GM12878 (cell line): Measurements from ENCODE around the gene DNTT. TPM values are rescaled to one million over a fixed set of nuclear protein-coding genes. Genes with fewer than 3 reads are reported as not detected.

Source experiments
- ATAC-seq: fragments of 200-7000 bp; cut with Tn5 transposase; 3 replicates; pipeline ENCODE4 v1.9.1; 2020; ENCODE audit warnings: mild to moderate bottlenecking, moderate library complexity
- BruUV-seq: library from RNA; stranded (reverse); fragments of 400-500 nt; replicated peaks from 2 replicates; lab custom pipeline; 2021; lab: Mats Ljungman, UMichigan
- CTCF ChIA-PET: fragments of 300-600 bp; sonication (Branson Sonifier 250); formaldehyde crosslinking; extraction: SDS; loops from one replicate; lab custom pipeline; 2021; ENCODE audit warnings: inconsistent platforms; lab: Yijun Ruan, JAX
- POLR2A ChIA-PET: fragments of 350-600 bp; formaldehyde crosslinking; extraction: SDS; loops from one replicate; lab custom pipeline; 2021; ENCODE audit warnings: inconsistent platforms; lab: Charles Lee
- RAD21 ChIA-PET: fragments of 300-600 bp; sonication (Branson Sonifier 250); formaldehyde crosslinking; loops from one replicate; lab custom pipeline; 2023; ENCODE audit warnings: antibody characterized with exemption; ENCODE audit not compliant: unreplicated experiment; lab: Charles Lee
- SMC1A ChIA-PET: fragments of 300-600 bp; sonication (Branson Sonifier 250); formaldehyde crosslinking; loops from one replicate; lab custom pipeline; 2023; ENCODE audit not compliant: unreplicated experiment, uncharacterized antibody; lab: Charles Lee
- DNase-seq: peaks from one replicate; pipeline ENCODE4 v3.0.0-alpha.2; 2011; ENCODE audit warnings: low read depth, low spot score
- FAIRE-seq: peaks from 3 replicates; lab custom pipeline; 2011; peaks lifted over from hg19 to GRCh38; lab: Jason Lieb, UNC
- H2AFZ ChIP-seq: 2 replicates; pipeline ENCODE4 v1.6.0; 2011; ENCODE audit warnings: low read depth, low read length, control low read depth; ENCODE audit not compliant: control insufficient read depth
- H3K27ac ChIP-seq: 2 replicates; pipeline ENCODE4 v1.5.1; 2011; ENCODE audit warnings: control low read depth; ENCODE audit not compliant: control insufficient read depth, insufficient read depth
- H3K27me3 ChIP-seq, 2 experiments: replicated peaks in 1 of 2; 2 replicates each; pipeline versions ENCODE4 v1.6.0 to v1.6.1; 2011; ENCODE audit warnings: low read length in 1 of 2; ENCODE audit not compliant: control insufficient read depth in 2 of 2, insufficient read depth in 2 of 2
- H3K36me3 ChIP-seq, 2 experiments: 2 replicates each; pipeline ENCODE4 v1.5.1; 2011; ENCODE audit warnings: low read length in 1 of 2; ENCODE audit not compliant: control insufficient read depth in 2 of 2, insufficient read depth in 2 of 2
- H3K4me1 ChIP-seq: 2 replicates; pipeline ENCODE4 v1.6.1; 2011; ENCODE audit warnings: mild to moderate bottlenecking, low read length, moderate library complexity, mixed read lengths; ENCODE audit not compliant: control insufficient read depth, insufficient read depth
- H3K4me2 ChIP-seq: 2 replicates; pipeline ENCODE4 v1.6.0; 2011; ENCODE audit warnings: control low read depth; ENCODE audit not compliant: control insufficient read depth, insufficient read depth
- H3K4me3 ChIP-seq: fragments of 200-600 bp; sonication (generic); 2 replicates; pipeline ENCODE4 v1.5.1; 2016
- H3K79me2 ChIP-seq: 2 replicates; pipeline ENCODE4 v1.6.0; 2011; ENCODE audit warnings: low read length; ENCODE audit not compliant: control insufficient read depth, insufficient read depth
- H3K9ac ChIP-seq: 2 replicates; pipeline ENCODE4 v1.8.0; 2011; ENCODE audit warnings: low read length, control low read depth, mixed read lengths; ENCODE audit not compliant: control insufficient read depth, insufficient read depth
- H3K9me3 ChIP-seq: replicated peaks from 3 replicates; pipeline ENCODE4 v1.5.1; 2011; ENCODE audit warnings: mild to moderate bottlenecking, low read length; ENCODE audit not compliant: control insufficient read depth, insufficient read depth
- H4K20me1 ChIP-seq: 2 replicates; pipeline ENCODE4 v1.6.0; 2011; ENCODE audit not compliant: control insufficient read depth, insufficient read depth
- BHLHE40 ChIP-seq, 2 experiments: fragments of 450-650 bp in 1 of 2; IDR thresholded peaks; 2 replicates each; pipeline ENCODE4 v1.6.1; 2011 to 2017; ENCODE audit warnings: low read depth in 2 of 2, borderline replicate concordance in 1 of 2, improper control_type of control experiment in 1 of 2, low read length in 1 of 2, mild to moderate bottlenecking in 1 of 2
- BMI1 ChIP-seq: fragments of 450-650 bp; IDR thresholded peaks from 2 replicates; pipeline ENCODE4 v1.6.1; 2016; ENCODE audit warnings: mild to moderate bottlenecking, moderate library complexity, borderline replicate concordance
- BRCA1 ChIP-seq: IDR thresholded peaks from 2 replicates; pipeline ENCODE4 v1.6.1; 2011; ENCODE audit warnings: low read depth, low read length, improper control_type of control experiment
- CEBPB ChIP-seq, 2 experiments: fragments of 150-350 bp in 1 of 2; IDR thresholded peaks; 2 replicates each; pipeline ENCODE4 v1.6.1; 2012 to 2014; ENCODE audit warnings: low read depth in 2 of 2, low read length in 2 of 2, borderline replicate concordance in 1 of 2, inconsistent platforms in 1 of 2
- HDAC2 ChIP-seq: fragments of 200-600 bp; sonication (generic); IDR thresholded peaks from 2 replicates; pipeline ENCODE4 v1.6.1; 2017
- HSF1 ChIP-seq: fragments of 150-350 bp; IDR thresholded peaks from 2 replicates; pipeline ENCODE4 v1.6.1; 2014; ENCODE audit warnings: mild to moderate bottlenecking, low read depth, low read length
- NFXL1 ChIP-seq: fragments of 450-650 bp; IDR thresholded peaks from 2 replicates; pipeline ENCODE4 v1.6.1; 2017; ENCODE audit warnings: antibody characterized with exemption, mild to moderate bottlenecking, borderline replicate concordance
- NRF1 ChIP-seq: conservative IDR thresholded peaks from 2 replicates; pipeline ENCODE4 v1.6.1; 2011; ENCODE audit warnings: mild to moderate bottlenecking, low read depth, low read length, improper control_type of control experiment
- POLR2AphosphoS2 ChIP-seq: IDR thresholded peaks from 2 replicates; pipeline ENCODE4 v1.6.1; 2011; ENCODE audit warnings: low read depth, mild to moderate bottlenecking, low read length, improper control_type of control experiment, moderate library complexity
- RCOR1 ChIP-seq: conservative IDR thresholded peaks from 2 replicates; pipeline ENCODE4 v1.6.1; 2012; ENCODE audit warnings: low read depth, low read length, improper control_type of control experiment
- SMC3 ChIP-seq: IDR thresholded peaks from 2 replicates; pipeline ENCODE4 v1.6.1; 2011; ENCODE audit warnings: low read length, improper control_type of control experiment, borderline replicate concordance
- SUPT20H ChIP-seq: IDR thresholded peaks from 2 replicates; pipeline ENCODE4 v1.6.1; 2011; ENCODE audit warnings: low read depth, mild to moderate bottlenecking, low read length, moderate library complexity, borderline replicate concordance; ENCODE audit not compliant: control insufficient read depth
- TCF3 ChIP-seq: IDR thresholded peaks from 2 replicates; pipeline ENCODE4 v1.6.1; 2012; ENCODE audit warnings: low read depth, mild to moderate bottlenecking, low read length, borderline replicate concordance; ENCODE audit not compliant: insufficient read depth
- TCF7 ChIP-seq: IDR thresholded peaks from 2 replicates; pipeline ENCODE4 v1.6.1; 2014; ENCODE audit warnings: antibody characterized with exemption, borderline replicate concordance
- YBX1 ChIP-seq: fragments of 450-650 bp; IDR thresholded peaks from 2 replicates; pipeline ENCODE4 v1.6.1; 2016; ENCODE audit warnings: antibody characterized with exemption
- ZSCAN29 ChIP-seq: fragments of 450-650 bp; IDR thresholded peaks from 2 replicates; pipeline ENCODE4 v1.6.1; 2017; ENCODE audit warnings: mild to moderate bottlenecking, moderate library complexity
- WGBS: methylation state at CpG from one replicate; pipeline ENCODE4 v1.1.6; 2016; ENCODE audit warnings: low lambda C conversion rate; ENCODE audit not compliant: insufficient replicate concordance, insufficient coverage; ENCODE audit errors: missing lambda C conversion rate; 5-methylcytosine and 5-hydroxymethylcytosine counted together
- in situ Hi-C: fragments of 300-500 bp; cut with MboI; formaldehyde crosslinking; loops from 9 replicates; pipeline ENCODE4 v1.14.3; 2018; ENCODE audit warnings: mixed read lengths
- intact Hi-C: fragments of 100-400 bp; cut with micrococcal nuclease; formaldehyde crosslinking; loops from one replicate; pipeline ENCODE4 v1.14.2; 2022; ENCODE audit not compliant: unreplicated experiment
- polyA plus RNA-seq, 11 experiments: library from polyadenylated mRNA; depleted of rRNA in 4 of 11; unstranded in 6 of 11; stranded (reverse) in 5 of 11; fragments of >200 nt; fragmentation: Nextera tagmentation in 4 of 11; fragmentation: Illumina TruSeq in 1 of 11; extraction: Ambion mirVana in 4 of 11; extraction: Trizol in 1 of 11; gene quantifications; 1 replicate in 1 of 11; 2 replicates in 10 of 11; pipeline versions ENCODE4 v1.2.1 to v1.2.3, GENCODE V29; 2011 to 2016; ENCODE audit warnings: inconsistent platforms in 2 of 11, missing spikeins in 2 of 11, low read depth in 1 of 11
- total RNA-seq, 4 experiments: library from RNA; depleted of rRNA in 3 of 4; stranded (reverse); fragments of >200 nt in 3 of 4; fragmentation: Illumina TruSeq in 1 of 4; extraction: Trizol in 1 of 4; gene quantifications; 2 replicates each; pipeline versions ENCODE4 v1.2.1 to v1.2.3, GENCODE V29; 2013 to 2021
- TF ChIP-seq, protein P1 (sequence below): fragments of 450-650 bp; conservative IDR thresholded peaks from 2 replicates; pipeline ENCODE4 v1.6.1; 2017; ENCODE audit warnings: mild to moderate bottlenecking, moderate library complexity

DNTT gene
- total and polyA plus RNA-seq, 10 of the 15 experiments (the other 5 are each of a cell fraction or from before 2014, with no cell fraction given): 0.06 to 0.13 (median 0.09) TPM; not detected in 5

DNA sequence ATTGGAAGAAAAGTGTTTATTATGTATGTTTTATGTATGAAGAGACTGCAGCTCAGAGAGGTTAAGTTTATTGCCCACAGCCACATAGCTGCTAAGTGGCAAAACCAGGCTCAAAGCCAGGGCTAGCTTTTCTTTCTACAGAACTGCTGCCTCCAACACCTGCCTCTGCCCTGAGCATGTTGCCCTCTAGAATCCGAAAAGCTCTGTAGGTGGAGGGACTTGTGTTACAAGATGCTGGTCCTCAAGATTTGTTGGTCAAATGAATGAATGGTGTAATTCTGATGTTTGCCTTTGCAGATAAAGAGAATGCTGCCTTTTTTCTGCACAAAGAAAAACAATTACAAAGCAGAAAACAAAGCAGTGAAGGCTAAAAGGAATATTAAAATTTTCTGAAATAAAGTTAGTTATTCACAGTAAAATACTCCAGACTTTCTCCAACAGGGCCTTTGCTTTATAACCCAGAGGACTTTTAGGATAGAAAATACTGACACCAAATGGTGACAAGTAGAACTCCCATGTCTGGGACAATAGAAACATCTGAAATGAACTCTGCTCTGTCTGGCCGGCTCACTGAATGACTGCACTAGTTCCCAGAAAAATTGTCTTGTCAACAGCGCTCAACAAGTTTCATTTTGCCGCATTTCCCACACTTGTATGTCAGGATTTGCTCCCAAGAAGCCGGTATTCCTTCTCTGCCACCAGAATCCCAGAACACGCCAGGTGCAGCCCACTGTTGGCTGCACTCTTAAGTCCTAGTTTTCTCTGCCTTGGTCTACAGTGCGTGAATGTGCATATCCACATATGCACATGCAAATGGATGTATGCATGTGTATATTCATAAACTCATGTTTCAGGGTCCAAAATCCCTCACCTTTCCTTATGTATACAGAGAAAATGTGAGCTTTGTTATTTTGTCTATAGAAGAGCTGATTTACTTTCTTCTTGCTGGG is 11.0 kb upstream of the DNTT start:
- in situ Hi-C loops (no loop called here), intact Hi-C loops (loop anchor here (1.0 to 10.0 kb wide), 4 partner anchors 64 to 274 kb away; partner anchors contain the start of genes CCNJ and ZNF518A)
- Histone ChIP-seq H3K9ac (no peak overlapping the region), H3K36me3 (no peaks in the 10 kb centered on the region), H3K27me3 (no peaks in the 10 kb centered on the region), H3K4me2 (no peak overlapping the region), H4K20me1 (no peaks in the 10 kb centered on the region), H3K4me3 (no peak overlapping the region), H3K27ac (no peak overlapping the region), H3K9me3 (no peaks in the 10 kb centered on the region), H3K4me1 (peaks cover 35% of the 10 kb centered on the region), H3K79me2 (peaks cover 9% of the 10 kb centered on the region), H2AFZ (peak overlapping the region; percentile 66)
- 24% methylated on average over 7 of the region's 7 CpGs for WGBS
- peak; percentile 79 for ATAC-seq
- ChIA-PET POLR2A (interaction anchor here (0.6 to 4.5 kb wide), 6 partner anchors 10 to 605 kb away, joined by 3 to 113 read pairs (median 6); partner anchors contain the start of gene BLNK), CTCF (interaction anchor here (0.6 to 10.9 kb wide), 44 partner anchors 10 to 599 kb away, joined by 3 to 790 read pairs (median 4); partner anchors contain the start of genes BLNK, DNTT, TCTN3 and ZNF518A), RAD21 (interaction anchor here (0.7 to 7.5 kb wide), 18 partner anchors 9 to 275 kb away, joined by 3 to 428 read pairs (median 4); partner anchors contain the start of gene BLNK), SMC1A (interaction anchor here (0.6 to 7.2 kb wide), 30 partner anchors 8 to 599 kb away, joined by 3 to 424 read pairs (median 6); partner anchors contain the start of genes BLNK, TCTN3 and ZNF518A)
- DNase-seq: no peak
- FAIRE-seq: peak; percentile 13
- no TSS peak for BruUV-seq
- TF ChIP-seq POLR2AphosphoS2 (no peak), HDAC2 (no peak), BHLHE40 (IDR thresholded peaks at IDR 0.05; ENCODE audit: borderline replicate concordance in 1 of 2, low read depth in 2 of 2, low read length in 1 of 2) (no peak), YBX1 (no peak), BMI1 (no peak), TCF7 (no peak), HSF1 (no peak), RCOR1 (no peak), TCF3 (no peak), BRCA1 (no peak), NRF1 (no peak), SMC3 (peak; percentile 92; the same call in 1 of the 2 replicates), CEBPB (IDR thresholded peaks at IDR 0.05; ENCODE audit: borderline replicate concordance in 1 of 2, low read depth in 2 of 2, low read length in 2 of 2) (no peak), NFXL1 (no peak), ZSCAN29 (no peak), SUPT20H (no peak)
- TF ChIP-seq, protein P1, sequence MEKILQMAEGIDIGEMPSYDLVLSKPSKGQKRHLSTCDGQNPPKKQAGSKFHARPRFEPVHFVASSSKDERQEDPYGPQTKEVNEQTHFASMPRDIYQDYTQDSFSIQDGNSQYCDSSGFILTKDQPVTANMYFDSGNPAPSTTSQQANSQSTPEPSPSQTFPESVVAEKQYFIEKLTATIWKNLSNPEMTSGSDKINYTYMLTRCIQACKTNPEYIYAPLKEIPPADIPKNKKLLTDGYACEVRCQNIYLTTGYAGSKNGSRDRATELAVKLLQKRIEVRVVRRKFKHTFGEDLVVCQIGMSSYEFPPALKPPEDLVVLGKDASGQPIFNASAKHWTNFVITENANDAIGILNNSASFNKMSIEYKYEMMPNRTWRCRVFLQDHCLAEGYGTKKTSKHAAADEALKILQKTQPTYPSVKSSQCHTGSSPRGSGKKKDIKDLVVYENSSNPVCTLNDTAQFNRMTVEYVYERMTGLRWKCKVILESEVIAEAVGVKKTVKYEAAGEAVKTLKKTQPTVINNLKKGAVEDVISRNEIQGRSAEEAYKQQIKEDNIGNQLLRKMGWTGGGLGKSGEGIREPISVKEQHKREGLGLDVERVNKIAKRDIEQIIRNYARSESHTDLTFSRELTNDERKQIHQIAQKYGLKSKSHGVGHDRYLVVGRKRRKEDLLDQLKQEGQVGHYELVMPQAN: no peak
